ENCODE data around the gene GPHN.

DNA sequence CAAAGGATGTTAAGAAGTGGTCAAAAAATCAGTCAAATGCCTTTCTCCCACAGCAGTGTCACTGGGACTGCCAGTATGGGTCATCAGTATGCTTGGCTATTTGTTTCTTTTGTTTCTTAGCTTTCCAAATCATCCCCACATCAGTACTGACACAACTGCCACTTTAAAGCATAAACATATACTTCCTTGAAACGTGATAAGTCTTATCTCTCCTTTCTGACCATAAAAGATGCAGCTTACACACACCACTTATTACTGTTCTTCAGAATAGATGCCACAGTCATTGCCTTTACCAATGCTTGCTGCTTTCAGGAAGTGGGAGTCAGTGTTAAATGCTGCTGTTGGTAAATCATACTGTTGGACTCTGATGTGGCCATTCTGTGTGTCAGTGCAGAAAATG lies 662.7 kb downstream of the GPHN start:
- TF ChIP-seq, protein P1, sequence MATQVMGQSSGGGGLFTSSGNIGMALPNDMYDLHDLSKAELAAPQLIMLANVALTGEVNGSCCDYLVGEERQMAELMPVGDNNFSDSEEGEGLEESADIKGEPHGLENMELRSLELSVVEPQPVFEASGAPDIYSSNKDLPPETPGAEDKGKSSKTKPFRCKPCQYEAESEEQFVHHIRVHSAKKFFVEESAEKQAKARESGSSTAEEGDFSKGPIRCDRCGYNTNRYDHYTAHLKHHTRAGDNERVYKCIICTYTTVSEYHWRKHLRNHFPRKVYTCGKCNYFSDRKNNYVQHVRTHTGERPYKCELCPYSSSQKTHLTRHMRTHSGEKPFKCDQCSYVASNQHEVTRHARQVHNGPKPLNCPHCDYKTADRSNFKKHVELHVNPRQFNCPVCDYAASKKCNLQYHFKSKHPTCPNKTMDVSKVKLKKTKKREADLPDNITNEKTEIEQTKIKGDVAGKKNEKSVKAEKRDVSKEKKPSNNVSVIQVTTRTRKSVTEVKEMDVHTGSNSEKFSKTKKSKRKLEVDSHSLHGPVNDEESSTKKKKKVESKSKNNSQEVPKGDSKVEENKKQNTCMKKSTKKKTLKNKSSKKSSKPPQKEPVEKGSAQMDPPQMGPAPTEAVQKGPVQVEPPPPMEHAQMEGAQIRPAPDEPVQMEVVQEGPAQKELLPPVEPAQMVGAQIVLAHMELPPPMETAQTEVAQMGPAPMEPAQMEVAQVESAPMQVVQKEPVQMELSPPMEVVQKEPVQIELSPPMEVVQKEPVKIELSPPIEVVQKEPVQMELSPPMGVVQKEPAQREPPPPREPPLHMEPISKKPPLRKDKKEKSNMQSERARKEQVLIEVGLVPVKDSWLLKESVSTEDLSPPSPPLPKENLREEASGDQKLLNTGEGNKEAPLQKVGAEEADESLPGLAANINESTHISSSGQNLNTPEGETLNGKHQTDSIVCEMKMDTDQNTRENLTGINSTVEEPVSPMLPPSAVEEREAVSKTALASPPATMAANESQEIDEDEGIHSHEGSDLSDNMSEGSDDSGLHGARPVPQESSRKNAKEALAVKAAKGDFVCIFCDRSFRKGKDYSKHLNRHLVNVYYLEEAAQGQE (IDR thresholded peaks at IDR 0.05; ENCODE audit: insufficient read depth in 1 of 2, low read depth in 2 of 2, low read length in 2 of 2) = no peak
- TF ChIP-seq POLR2AphosphoS5 (IDR thresholded peaks at IDR 0.05; ENCODE audit: low read depth, low read length) (no peak), TAF1 (IDR thresholded peaks at IDR 0.05; ENCODE audit: borderline replicate concordance, insufficient read depth, low read length) (no peak)

Measured in PFSK-1 (cell line).